Neuronal stem cell (in vitro differentiated cells): ENCODE measurements around the gene CIITA.
"Not testable (repeated sequence)": the region's sequence is repeated elsewhere in the genome, so short reads cannot be mapped to it uniquely, and the experiment has no call there.

Experiments
- DNase-seq: peaks from one replicate; pipeline ENCODE4 v3.0.0-alpha.2; 2013; ENCODE audit warnings: low spot score
- H2AFZ ChIP-seq: one replicate; pipeline ENCODE4 v1.6.1; 2013; ENCODE audit warnings: mild to moderate bottlenecking, low read length, inconsistent platforms
- H2AK5ac ChIP-seq: 2 replicates; pipeline ENCODE4 v1.6.1; 2013; ENCODE audit warnings: low read depth, mild to moderate bottlenecking, inconsistent platforms, low read length, moderate library complexity, mixed read lengths
- H2BK120ac ChIP-seq: 2 replicates; pipeline ENCODE4 v1.6.1; 2013; ENCODE audit warnings: low read depth, mild to moderate bottlenecking, inconsistent platforms, low read length, moderate library complexity, mixed read lengths
- H2BK12ac ChIP-seq: one replicate; pipeline ENCODE4 v1.6.1; 2013; ENCODE audit warnings: low read length, inconsistent platforms
- H2BK15ac ChIP-seq: 2 replicates; pipeline ENCODE4 v1.6.1; 2013; ENCODE audit warnings: mild to moderate bottlenecking, low read length, inconsistent platforms, mixed read lengths
- H2BK5ac ChIP-seq: one replicate; pipeline ENCODE4 v1.6.1; 2013; ENCODE audit warnings: inconsistent platforms, mild to moderate bottlenecking, low read length, moderate library complexity
- H3K14ac ChIP-seq: one replicate; pipeline ENCODE4 v1.6.1; 2013; ENCODE audit warnings: low read length, inconsistent platforms
- H3K18ac ChIP-seq: 2 replicates; pipeline ENCODE4 v1.6.1; 2013; ENCODE audit warnings: low read length, inconsistent platforms
- H3K23ac ChIP-seq: 2 replicates; pipeline ENCODE4 v1.6.1; 2013; ENCODE audit warnings: low read depth, mild to moderate bottlenecking, mixed read lengths, low read length, inconsistent platforms; ENCODE audit not compliant: poor library complexity
- H3K27ac ChIP-seq: replicated peaks from 3 replicates; pipeline ENCODE4 v1.5.1; 2013; ENCODE audit warnings: low read length, inconsistent platforms
- H3K27me3 ChIP-seq, 3 experiments: 2 replicates each; pipeline ENCODE4 v1.6.1; 2013; ENCODE audit warnings: low read length in 3 of 3, mild to moderate bottlenecking in 2 of 3, inconsistent platforms in 1 of 3, low read depth in 1 of 3, mixed read lengths in 1 of 3, moderate library complexity in 1 of 3; ENCODE audit not compliant: control insufficient read depth in 3 of 3, insufficient read depth in 3 of 3
- H3K36me3 ChIP-seq, 2 donors: replicated peaks in 1 of 2; 2 replicates each; pipeline ENCODE4 v1.6.1; 2013; ENCODE audit warnings: low read length in 2 of 2; ENCODE audit not compliant: control insufficient read depth in 2 of 2, insufficient read depth in 2 of 2
- H3K4ac ChIP-seq: 2 replicates; pipeline ENCODE4 v1.6.1; 2013; ENCODE audit warnings: inconsistent platforms, mild to moderate bottlenecking, low read length, moderate library complexity
- H3K4me1 ChIP-seq, 2 donors: 1 replicate in 1 of 2; 2 replicates in 1 of 2; pipeline ENCODE4 v1.6.1; 2013; ENCODE audit warnings: low read length in 2 of 2, low read depth in 1 of 2; ENCODE audit not compliant: control insufficient read depth in 2 of 2, insufficient read depth in 1 of 2
- H3K4me2 ChIP-seq: one replicate; pipeline ENCODE4 v1.6.1; 2013; ENCODE audit warnings: mild to moderate bottlenecking, low read length, inconsistent platforms; ENCODE audit not compliant: insufficient read depth, poor library complexity, severe bottlenecking
- H3K4me3 ChIP-seq, 2 donors: 2 replicates each; pipeline ENCODE4 v1.5.1; 2013; ENCODE audit warnings: low read length in 2 of 2, mild to moderate bottlenecking in 2 of 2, inconsistent platforms in 1 of 2, moderate library complexity in 1 of 2
- H3K79me1 ChIP-seq: one replicate; pipeline ENCODE4 v1.6.1; 2013; ENCODE audit warnings: low read depth, mild to moderate bottlenecking, inconsistent platforms, low read length, moderate library complexity
- H3K9ac ChIP-seq: one replicate; pipeline ENCODE4 v1.6.1; 2013; ENCODE audit warnings: mild to moderate bottlenecking, low read depth, low read length, inconsistent platforms; ENCODE audit not compliant: poor library complexity
- H3K9me3 ChIP-seq, 2 donors: replicated peaks in 1 of 2; 2 replicates each; pipeline versions ENCODE3 to v1.6.1; 2013; ENCODE audit warnings: low read length in 2 of 2, mild to moderate bottlenecking in 2 of 2, inconsistent platforms in 1 of 2, low read depth in 1 of 2, mixed read lengths in 1 of 2, moderate library complexity in 1 of 2; ENCODE audit not compliant: control insufficient read depth in 2 of 2, insufficient read depth in 1 of 2
- H4K8ac ChIP-seq: one replicate; pipeline ENCODE4 v1.6.1; 2013; ENCODE audit warnings: low read depth, mild to moderate bottlenecking, inconsistent platforms, low read length, moderate library complexity
- H4K91ac ChIP-seq: one replicate; pipeline ENCODE4 v1.6.1; 2013; ENCODE audit warnings: low read length, low read depth, mild to moderate bottlenecking, inconsistent platforms; ENCODE audit not compliant: poor library complexity
- WGBS, 2 donors: extraction: QIAGEN DNeasy Blood & Tissue Kit; methylation state at CpG; one replicate each; pipeline ENCODE4 v1.1.7; 2013; ENCODE audit warnings: missing lambda C conversion rate in 2 of 2, mixed read lengths in 1 of 2; ENCODE audit not compliant: insufficient read length in 2 of 2, insufficient replicate concordance in 1 of 2; ENCODE audit errors: extremely low coverage in 2 of 2; 5-methylcytosine and 5-hydroxymethylcytosine counted together

Gene CIITA

GRCh38 chr16:10927497-10928112 lies 50.6 kb downstream of the CIITA start:
- Histone ChIP-seq H3K36me3 (peaks cover 12 to 49% of the 10 kb centered on the region in 2 donors), H3K4me1 (no peaks in the 10 kb centered on the region), H2BK15ac (no peak overlapping the region), H4K91ac (no peak overlapping the region), H3K14ac (no peak overlapping the region), H4K8ac (no peak overlapping the region), H3K27ac (no peak overlapping the region), H3K9ac (no peak overlapping the region), H2AFZ (no peak overlapping the region), H3K18ac (no peak overlapping the region), H3K4me3 (no peak overlapping the region), H3K79me1 (no peaks in the 10 kb centered on the region), H3K4ac (no peak overlapping the region), H2BK12ac (no peak overlapping the region), H2BK120ac (no peak overlapping the region), H2BK5ac (no peak overlapping the region), H2AK5ac (no peak overlapping the region), H3K9me3 (peaks cover 0 to 2% of the 10 kb centered on the region in 2 donors), H3K27me3 (peaks cover 0 to 2% (median 0%) of the 10 kb centered on the region in 3 experiments), H3K4me2 (no peak overlapping the region), H3K23ac (no peak overlapping the region)
- WGBS, 2 donors, result no CpG with 5 or more reads among the region's 11 CpGs
- DNase-seq, result no peak

- not testable (repeated sequence) for H4K91ac ChIP-seq, H3K27me3 ChIP-seq, H2AK5ac ChIP-seq, DNase-seq, H2BK15ac ChIP-seq, H2BK12ac ChIP-seq, H3K4me2 ChIP-seq, H3K9ac ChIP-seq, H3K79me1 ChIP-seq, H3K4ac ChIP-seq, H3K9me3 ChIP-seq, H2BK5ac ChIP-seq, H3K18ac ChIP-seq, H3K4me1 ChIP-seq, H3K27ac ChIP-seq, H3K4me3 ChIP-seq, H2BK120ac ChIP-seq, H2AFZ ChIP-seq, H3K23ac ChIP-seq, H3K14ac ChIP-seq, H4K8ac ChIP-seq
- H3K36me3 ChIP-seq, result peaks cover 15 to 59% of the 10 kb centered on the region in 2 donors
- WGBS, 2 donors, result no CpG with 5 or more reads among the region's 12 CpGs
Measured at GRCh38 chr16:10929097-10929496, 52.1 kb downstream of the CIITA start.

- peaks cover 15 to 61% of the 10 kb centered on the region in 2 donors for H3K36me3 ChIP-seq
- no peak overlapping the region for H3K14ac ChIP-seq
- no peaks in the 10 kb centered on the region for H3K4me1 ChIP-seq
- peaks cover 0 to 2% (median 0%) of the 10 kb centered on the region in 3 experiments for H3K27me3 ChIP-seq
- no CpG with 5 or more reads among the region's 15 CpGs for WGBS, 2 donors
- no peaks in the 10 kb centered on the region for H3K79me1 ChIP-seq
- no peak overlapping the region for H2BK5ac ChIP-seq
- no peak overlapping the region for H3K4me3 ChIP-seq
- H2BK12ac ChIP-seq, result no peak overlapping the region
- H3K27ac ChIP-seq, result no peak overlapping the region
- no peak overlapping the region for H4K8ac ChIP-seq
- no peak overlapping the region for H4K91ac ChIP-seq
- H3K9ac ChIP-seq, result no peak overlapping the region
- no peak overlapping the region for H2BK120ac ChIP-seq
- no peak for DNase-seq
- no peak overlapping the region for H3K23ac ChIP-seq
- H3K4ac ChIP-seq, result no peak overlapping the region
- H2AK5ac ChIP-seq, result no peak overlapping the region
- peaks cover 0 to 2% of the 10 kb centered on the region in 2 donors for H3K9me3 ChIP-seq
- H3K18ac ChIP-seq, result no peak overlapping the region
- H2BK15ac ChIP-seq, result no peak overlapping the region
- no peak overlapping the region for H3K4me2 ChIP-seq
- no peak overlapping the region for H2AFZ ChIP-seq
Measured at GRCh38 chr16:10929853-10930754, 53.1 kb downstream of the CIITA start.

- Histone ChIP-seq H3K4me3 (no peak overlapping the region), H3K4me2 (no peak overlapping the region), H2BK15ac (no peak overlapping the region), H3K27ac (no peak overlapping the region), H2BK12ac (no peak overlapping the region), H3K23ac (no peak overlapping the region), H3K27me3 (peaks cover 0 to 2% (median 0%) of the 10 kb centered on the region in 3 experiments), H2AK5ac (no peak overlapping the region), H3K79me1 (peaks cover 2% of the 10 kb centered on the region), H3K9me3 (no peaks in the 10 kb centered on the region), H3K9ac (no peak overlapping the region), H3K18ac (no peak overlapping the region), H2AFZ (no peak overlapping the region), H3K14ac (no peak overlapping the region), H2BK5ac (no peak overlapping the region), H4K8ac (no peak overlapping the region), H3K36me3 (peaks cover 15 to 62% of the 10 kb centered on the region in 2 donors), H2BK120ac (no peak overlapping the region), H3K4ac (no peak overlapping the region), H4K91ac (no peak overlapping the region), H3K4me1 (no peaks in the 10 kb centered on the region)
- DNase-seq, result no peak
- no CpG with 5 or more reads among the region's 2 CpGs for WGBS, 2 donors
Measured at GRCh38 chr16:10930755-10931093, 53.7 kb downstream of the CIITA start.
